Testis (tissue), 3 donors: ENCODE data around the gene FOS. TPM values are rescaled to one million over a fixed set of nuclear protein-coding genes. Genes with fewer than 3 reads are reported as not detected.

ENCODE experiments used
- DNase-seq: peaks from one replicate; pipeline ENCODE4 v3.0.0-alpha.2; 2019
- H3K27ac ChIP-seq, 2 donors: fragments of 200-600 bp; sonication (generic); one replicate each; pipeline ENCODE4 v1.5.1; 2019
- H3K27me3 ChIP-seq: fragments of 200-600 bp; sonication (generic); one replicate; pipeline ENCODE4 v1.5.1; 2019
- H3K36me3 ChIP-seq: fragments of 200-600 bp; sonication (generic); one replicate; pipeline ENCODE4 v1.5.1; 2017; ENCODE audit warnings: low read depth; ENCODE audit errors: missing control alignments
- H3K4me1 ChIP-seq: fragments of 200-600 bp; sonication (generic); one replicate; pipeline ENCODE4 v1.5.1; 2019
- H3K4me3 ChIP-seq, 2 donors: fragments of 200-600 bp; sonication (generic); one replicate each; pipeline ENCODE4 v1.5.1; 2017 to 2019
- H3K9me3 ChIP-seq: fragments of 200-600 bp; sonication (generic); one replicate; pipeline ENCODE4 v1.5.1; 2017
- CTCF ChIP-seq, 3 experiments: fragments of 450-650 bp in 2 of 3; fragments of 200-600 bp in 1 of 3; sonication (generic) in 1 of 3; IDR thresholded peaks; one replicate each; pipeline ENCODE4 v1.5.1; 2016 to 2019; ENCODE audit warnings: antibody characterized with exemption in 3 of 3, mild to moderate bottlenecking in 2 of 3, moderate library complexity in 1 of 3
- POLR2A ChIP-seq: fragments of 450-650 bp; IDR thresholded peaks from one replicate; pipeline ENCODE4 v1.6.1; 2017; ENCODE audit warnings: antibody characterized with exemption, mild to moderate bottlenecking, moderate library complexity
- WGBS, 2 donors: methylation state at CpG; one replicate each; pipeline ENCODE4 v1.1.5; 2018; 5-methylcytosine and 5-hydroxymethylcytosine counted together
- intact Hi-C: fragments of 100-400 bp; cut with DNase I; formaldehyde crosslinking; loops from one replicate; pipeline ENCODE4 v1.15.1; 2023; ENCODE audit warnings: low total_unique reads
- polyA plus RNA-seq: library from polyadenylated mRNA; stranded (reverse); fragments of 350-450 nt; fragmentation: Illumina TruSeq; extraction: RNeasy Lipid Tissue Mini Kit (QIAGEN cat#74804); gene quantifications from one replicate; pipeline ENCODE4 v1.2.3, GENCODE V29; 2014; ENCODE audit warnings: low read depth, low replicate concordance; ENCODE audit not compliant: insufficient read depth
- small RNA-seq, 2 donors: library from RNA; depleted of rRNA; stranded (forward); fragments of <200 nt; gene quantifications; one replicate each; pipeline ENCODE3, GENCODE V24; 2016
- total RNA-seq, 2 donors: library from RNA; depleted of rRNA; stranded (reverse); fragments of >200 nt; gene quantifications; one replicate each; pipeline ENCODE4 v1.2.3, GENCODE V29; 2016

Gene FOS
- total and polyA plus RNA-seq, 3 donors from 2014 or later, result 44.2 to 247 (median 66.1) TPM

- no peak for DNase-seq
Measured at GRCh38 chr14:75328558-75329155, 50.0 kb downstream of the FOS start.

GRCh38 chr14:75329369-75329768, 50.7 kb downstream of the FOS start:
- no peak overlapping the region for H3K4me3 ChIP-seq
- H3K27ac ChIP-seq, result no peak overlapping the region
- no peaks in the 10 kb centered on the region for H3K27me3 ChIP-seq
- no peaks in the 10 kb centered on the region for H3K9me3 ChIP-seq
- no peaks in the 10 kb centered on the region for H3K36me3 ChIP-seq
- DNase-seq, result no peak
- intact Hi-C loops, result no loop called here
- no peak for TF ChIP-seq POLR2A
- TF ChIP-seq CTCF (IDR thresholded peaks at IDR 0.05), result no peak
- H3K4me1 ChIP-seq, result no peaks in the 10 kb centered on the region

More at GRCh38 chr14:75328558-75329155, 50.0 kb downstream of the FOS start:
- 56 to 62% methylated on average over 5 of the region's 5 CpGs for WGBS, 2 donors
- no peaks in the 10 kb centered on the region for H3K4me1 ChIP-seq
- no peak for TF ChIP-seq CTCF (IDR thresholded peaks at IDR 0.05)
- TF ChIP-seq POLR2A, result no peak
- H3K36me3 ChIP-seq, result no peaks in the 10 kb centered on the region
- no peaks in the 10 kb centered on the region for H3K27me3 ChIP-seq
- intact Hi-C loops, result no loop called here
- H3K4me3 ChIP-seq, result no peak overlapping the region
- H3K9me3 ChIP-seq, result no peaks in the 10 kb centered on the region
- no peak overlapping the region for H3K27ac ChIP-seq

- whole genome bisulfite sequencing, 2 donors, result 92 to 100% methylated on average over 1 of the region's 1 CpG
- H3K4me1 ChIP-seq, result no peaks in the 10 kb centered on the region
- H3K9me3 ChIP-seq, result no peaks in the 10 kb centered on the region
- DNase-seq, result no peak
- H3K36me3 ChIP-seq, result no peaks in the 10 kb centered on the region
- TF ChIP-seq POLR2A, result no peak
- TF ChIP-seq CTCF (IDR thresholded peaks at IDR 0.05), result no peak
- intact Hi-C loops, result no loop called here
- H3K4me3 ChIP-seq, result no peak overlapping the region
- no peak overlapping the region for H3K27ac ChIP-seq
- no peaks in the 10 kb centered on the region for H3K27me3 ChIP-seq
Measured at GRCh38 chr14:75331471-75331870, 52.8 kb downstream of the FOS start.

Small RNA genes lying within 50 kb of the gene (small RNA-seq; reads per million reads assigned to genes)
- gene RF00004, result 0 reads per million in 2 donors

Other genes with a start within 250 kb of the FOS start
- gene MLH3, start 227.4 kb upstream of the FOS start, total RNA-seq, result 10 to 100 TPM; 31.8 to 36.2 TPM
- 21.5 TPM for gene MLH3, start 227.4 kb upstream of the FOS start, polyA plus RNA-seq
- gene ACYP1, start 214.8 kb upstream of the FOS start, total RNA-seq, result 10 to 100 TPM; 20.1 to 24.4 TPM
- gene ACYP1, start 214.8 kb upstream of the FOS start, polyA plus RNA-seq, result 38.8 TPM
- 10 to 100 TPM; 35.2 to 63.5 TPM for gene ZC2HC1C, start 209.2 kb upstream of the FOS start, total RNA-seq
- gene ZC2HC1C, start 209.2 kb upstream of the FOS start, polyA plus RNA-seq, result 233 TPM
- gene NEK9, start 151.8 kb upstream of the FOS start, total RNA-seq, result 100 to 1,000 TPM; 120 to 125 TPM
- gene NEK9, start 151.8 kb upstream of the FOS start, polyA plus RNA-seq, result 86.6 TPM
- gene TMED10, start 102.2 kb upstream of the FOS start, total RNA-seq, result 100 to 1,000 TPM; 255 to 334 TPM
- 417 TPM for gene TMED10, start 102.2 kb upstream of the FOS start, polyA plus RNA-seq
- gene JDP2, start 149.2 kb downstream of the FOS start, total RNA-seq, result 10 to 100 TPM; 10.7 to 19.0 TPM
- gene JDP2, start 149.2 kb downstream of the FOS start, polyA plus RNA-seq, result 14.0 TPM
- gene BATF, start 243.6 kb downstream of the FOS start, total RNA-seq, result 1 to 10 TPM in 1 of 2 donors, under 1 TPM in 1; 0.63 to 2.9 TPM
- gene BATF, start 243.6 kb downstream of the FOS start, polyA plus RNA-seq, result 1.5 TPM